GM23338 (cell line): ENCODE results near the gene SLC38A8. TPM values are rescaled to one million over a fixed set of nuclear protein-coding genes. Genes with fewer than 3 reads are reported as not detected.

Experiments
- ATAC-seq: fragments of 200-7000 bp; cut with Tn5 transposase; 3 replicates; pipeline ENCODE4 v1.9.1; 2020
- DNase-seq: peaks from one replicate; pipeline ENCODE4 v3.0.0-alpha.2; 2015; ENCODE audit warnings: low spot score
- H2AFZ ChIP-seq: fragments of 200-600 bp; sonication (generic); 2 replicates; pipeline ENCODE4 v1.8.0; 2016; ENCODE audit warnings: antibody characterized with exemption, mild to moderate bottlenecking, moderate library complexity
- H3F3A ChIP-seq: fragments of 200-600 bp; sonication (generic); replicated peaks from 2 replicates; pipeline ENCODE4 v1.8.0; 2017; ENCODE audit warnings: antibody characterized with exemption, mixed run types, low read depth
- H3K27ac ChIP-seq: fragments of 200-600 bp; sonication (generic); 2 replicates; pipeline ENCODE4 v1.6.1; 2016; ENCODE audit warnings: low read depth
- H3K27me3 ChIP-seq: fragments of 200-600 bp; sonication (generic); 2 replicates; pipeline ENCODE4 v1.8.0; 2016; ENCODE audit warnings: mild to moderate bottlenecking, mixed run types, moderate library complexity; ENCODE audit not compliant: insufficient read depth
- H3K36me3 ChIP-seq: fragments of 200-600 bp; sonication (generic); 2 replicates; pipeline ENCODE4 v1.8.0; 2016; ENCODE audit warnings: mild to moderate bottlenecking; ENCODE audit not compliant: insufficient read depth
- H3K4me1 ChIP-seq: fragments of 200-600 bp; sonication (generic); 2 replicates; pipeline ENCODE4 v1.8.0; 2016; ENCODE audit warnings: mild to moderate bottlenecking, moderate library complexity; ENCODE audit not compliant: insufficient read depth
- H3K4me2 ChIP-seq: fragments of 200-600 bp; sonication (generic); 2 replicates; pipeline ENCODE4 v1.7.1; 2017; ENCODE audit warnings: mixed run types
- H3K4me3 ChIP-seq: fragments of 200-600 bp; sonication (generic); 2 replicates; pipeline ENCODE4 v1.6.1; 2016; ENCODE audit warnings: mixed run types
- H3K79me2 ChIP-seq: fragments of 200-600 bp; sonication (generic); replicated peaks from 2 replicates; pipeline ENCODE4 v1.8.0; 2017; ENCODE audit warnings: mild to moderate bottlenecking; ENCODE audit not compliant: insufficient read depth
- H3K9me2 ChIP-seq: fragments of 200-600 bp; sonication (generic); 2 replicates; pipeline ENCODE4 v1.8.0; 2017; ENCODE audit not compliant: insufficient read depth
- H4K20me1 ChIP-seq: fragments of 200-600 bp; sonication (generic); replicated peaks from 2 replicates; pipeline ENCODE4 v1.8.0; 2017; ENCODE audit warnings: mild to moderate bottlenecking; ENCODE audit not compliant: insufficient read depth
- H3K27ac Mint-ChIP-seq: 2 replicates; pipeline ENCODE4 v1.8.0; 2020; ENCODE audit warnings: inconsistent platforms, mild to moderate bottlenecking, moderate library complexity, mixed read lengths
- H3K27me3 Mint-ChIP-seq: 3 replicates; pipeline ENCODE4 v1.8.0; 2022; ENCODE audit warnings: low read depth, mild to moderate bottlenecking, moderate library complexity, mixed read lengths, inconsistent platforms; ENCODE audit not compliant: insufficient read depth, poor library complexity
- H3K36me3 Mint-ChIP-seq: 3 replicates; pipeline ENCODE4 v1.8.0; 2021; ENCODE audit warnings: low read depth, mild to moderate bottlenecking, inconsistent platforms, moderate library complexity, mixed read lengths
- H3K4me1 Mint-ChIP-seq: 3 replicates; pipeline ENCODE4 v1.8.0; 2020; ENCODE audit warnings: mild to moderate bottlenecking, inconsistent platforms, mixed read lengths
- H3K4me3 Mint-ChIP-seq: 3 replicates; pipeline ENCODE4 v1.8.0; 2021; ENCODE audit warnings: moderate library complexity, mild to moderate bottlenecking, inconsistent platforms, mixed read lengths
- H3K9me3 Mint-ChIP-seq: 3 replicates; pipeline ENCODE4 v1.8.0; 2020; ENCODE audit warnings: moderate library complexity, mild to moderate bottlenecking, inconsistent platforms, mixed read lengths
- CREB1 ChIP-seq: fragments of 250-450 bp; sonication (Bioruptor Pico); IDR thresholded peaks from 2 replicates; pipeline ENCODE4 v1.5.0; 2020; ENCODE audit warnings: low read depth, mild to moderate bottlenecking, moderate library complexity
- EZH2 ChIP-seq: fragments of 200-600 bp; sonication (generic); IDR thresholded peaks from one replicate; pipeline ENCODE4 v1.8.0; 2017; ENCODE audit warnings: antibody characterized with exemption, mild to moderate bottlenecking, low read depth; ENCODE audit not compliant: unreplicated experiment
- EZH2phosphoT487 ChIP-seq: fragments of 200-600 bp; sonication (generic); IDR thresholded peaks from one replicate; pipeline ENCODE4 v1.8.1; 2018; ENCODE audit warnings: antibody characterized with exemption; ENCODE audit not compliant: unreplicated experiment
- JUNB ChIP-seq: IDR thresholded peaks from one replicate; pipeline ENCODE4 v1.6.1; 2016; ENCODE audit warnings: antibody characterized with exemption; ENCODE audit not compliant: unreplicated experiment
- NANOG ChIP-seq: IDR thresholded peaks from 2 replicates; pipeline ENCODE4 v1.6.1; 2016; ENCODE audit warnings: antibody characterized with exemption, borderline replicate concordance
- POLR2AphosphoS5 ChIP-seq: IDR thresholded peaks from 2 replicates; pipeline ENCODE4 v1.6.1; 2016; ENCODE audit warnings: antibody characterized with exemption, low read depth
- STAT1 ChIP-seq: IDR thresholded peaks from one replicate; pipeline ENCODE4 v1.6.1; 2016; ENCODE audit warnings: antibody characterized with exemption; ENCODE audit not compliant: unreplicated experiment
- ZNF114 ChIP-seq: fragments of 250-450 bp; sonication (Bioruptor Pico); IDR thresholded peaks from 2 replicates; pipeline ENCODE4 v1.5.0; 2020; ENCODE audit warnings: mild to moderate bottlenecking, moderate library complexity
- ZNF331 ChIP-seq: fragments of 250-450 bp; sonication (Bioruptor Pico); IDR thresholded peaks from 2 replicates; pipeline ENCODE4 v1.5.0; 2020; ENCODE audit warnings: low read depth, mild to moderate bottlenecking, moderate library complexity
- polyA plus RNA-seq: library from polyadenylated mRNA; unstranded; fragments of >200 nt; fragmentation: Nextera tagmentation; extraction: Ambion mirVana; gene quantifications from 2 replicates; pipeline ENCODE4 v1.2.1, GENCODE V29; 2016
- total RNA-seq: library from RNA; depleted of rRNA; stranded (reverse); fragments of >200 nt; shearing (Covaris generic); gene quantifications from 2 replicates; pipeline ENCODE4 v1.2.3, GENCODE V29; 2014
- TF ChIP-seq, protein P1 (sequence below): IDR thresholded peaks from 2 replicates; pipeline ENCODE4 v1.6.1; 2016; ENCODE audit warnings: antibody characterized with exemption
- TF ChIP-seq, protein P2 (sequence below): IDR thresholded peaks from one replicate; pipeline ENCODE4 v1.6.1; 2018; ENCODE audit warnings: antibody characterized with exemption; ENCODE audit not compliant: unreplicated experiment
- TF ChIP-seq, protein P3 (sequence below): fragments of 250-450 bp; sonication (Bioruptor Pico); IDR thresholded peaks from 2 replicates; pipeline ENCODE4 v1.5.0; 2020; ENCODE audit warnings: mild to moderate bottlenecking, moderate library complexity

SLC38A8 gene
- total and polyA plus RNA-seq, 2 experiments from 2014 or later, result not detected

DNA sequence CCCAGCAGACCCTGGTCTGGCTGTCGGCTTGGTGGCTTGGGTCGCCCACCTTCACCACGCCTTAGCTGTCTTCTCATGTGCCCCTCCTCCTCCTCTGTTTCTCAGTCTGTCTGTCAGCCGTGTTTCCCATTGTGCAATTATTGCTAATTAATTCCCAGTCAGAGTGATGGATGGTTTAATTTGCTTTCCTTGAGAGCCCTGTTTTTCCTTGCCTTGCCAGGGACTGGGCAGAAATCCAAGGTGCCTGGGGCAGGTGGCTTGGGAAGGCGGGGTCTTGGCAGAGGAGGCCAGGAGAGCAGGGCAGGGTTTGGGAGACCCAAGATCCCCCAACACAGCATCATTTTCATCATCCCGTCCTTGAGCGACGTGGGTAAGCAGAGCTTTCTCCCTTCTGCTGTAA lies 53.3 kb downstream of the SLC38A8 start (continued):
- TF ChIP-seq JUNB, result no peak
- TF ChIP-seq, protein P1, sequence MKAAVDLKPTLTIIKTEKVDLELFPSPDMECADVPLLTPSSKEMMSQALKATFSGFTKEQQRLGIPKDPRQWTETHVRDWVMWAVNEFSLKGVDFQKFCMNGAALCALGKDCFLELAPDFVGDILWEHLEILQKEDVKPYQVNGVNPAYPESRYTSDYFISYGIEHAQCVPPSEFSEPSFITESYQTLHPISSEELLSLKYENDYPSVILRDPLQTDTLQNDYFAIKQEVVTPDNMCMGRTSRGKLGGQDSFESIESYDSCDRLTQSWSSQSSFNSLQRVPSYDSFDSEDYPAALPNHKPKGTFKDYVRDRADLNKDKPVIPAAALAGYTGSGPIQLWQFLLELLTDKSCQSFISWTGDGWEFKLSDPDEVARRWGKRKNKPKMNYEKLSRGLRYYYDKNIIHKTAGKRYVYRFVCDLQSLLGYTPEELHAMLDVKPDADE, result no peak

DNA sequence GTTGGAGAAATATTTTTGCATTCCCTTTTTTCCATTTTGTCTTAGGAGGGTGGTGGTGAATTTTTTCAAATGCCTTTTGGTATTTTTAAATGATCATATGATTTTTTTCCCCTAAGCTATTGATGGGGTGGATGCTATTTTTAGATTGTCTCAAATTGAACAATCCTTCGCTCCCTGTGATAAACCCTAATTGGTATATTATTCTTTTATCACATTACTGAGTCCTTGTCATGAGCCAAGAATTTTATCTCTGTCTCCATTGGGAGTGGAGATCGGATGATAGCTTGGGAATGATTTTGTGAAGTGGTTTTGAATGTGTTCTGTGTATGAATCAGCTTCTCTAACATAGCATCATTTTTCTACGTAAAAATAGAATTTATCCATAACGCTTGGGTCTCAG lies 59.1 kb downstream of the SLC38A8 start:
- Histone ChIP-seq H3K27me3 (no peaks in the 10 kb centered on the region), H3K4me2 (no peak overlapping the region), H3K9me2 (no peaks in the 10 kb centered on the region), H2AFZ (no peak overlapping the region), H3K4me3 (no peak overlapping the region), H3K36me3 (no peaks in the 10 kb centered on the region), H3F3A (no peaks in the 10 kb centered on the region), H4K20me1 (no peaks in the 10 kb centered on the region), H3K79me2 (no peaks in the 10 kb centered on the region), H3K27ac (no peak overlapping the region), H3K4me1 (no peaks in the 10 kb centered on the region)
- Mint-ChIP-seq H3K27ac (no peak overlapping the region), H3K9me3 (peaks cover 13% of the 10 kb centered on the region), H3K36me3 (peaks cover 19% of the 10 kb centered on the region), H3K4me3 (no peak overlapping the region), H3K27me3 (peaks cover 4% of the 10 kb centered on the region), H3K4me1 (no peaks in the 10 kb centered on the region)
- ATAC-seq, result no peak
- DNase-seq, result no peak
- TF ChIP-seq, protein P2, sequence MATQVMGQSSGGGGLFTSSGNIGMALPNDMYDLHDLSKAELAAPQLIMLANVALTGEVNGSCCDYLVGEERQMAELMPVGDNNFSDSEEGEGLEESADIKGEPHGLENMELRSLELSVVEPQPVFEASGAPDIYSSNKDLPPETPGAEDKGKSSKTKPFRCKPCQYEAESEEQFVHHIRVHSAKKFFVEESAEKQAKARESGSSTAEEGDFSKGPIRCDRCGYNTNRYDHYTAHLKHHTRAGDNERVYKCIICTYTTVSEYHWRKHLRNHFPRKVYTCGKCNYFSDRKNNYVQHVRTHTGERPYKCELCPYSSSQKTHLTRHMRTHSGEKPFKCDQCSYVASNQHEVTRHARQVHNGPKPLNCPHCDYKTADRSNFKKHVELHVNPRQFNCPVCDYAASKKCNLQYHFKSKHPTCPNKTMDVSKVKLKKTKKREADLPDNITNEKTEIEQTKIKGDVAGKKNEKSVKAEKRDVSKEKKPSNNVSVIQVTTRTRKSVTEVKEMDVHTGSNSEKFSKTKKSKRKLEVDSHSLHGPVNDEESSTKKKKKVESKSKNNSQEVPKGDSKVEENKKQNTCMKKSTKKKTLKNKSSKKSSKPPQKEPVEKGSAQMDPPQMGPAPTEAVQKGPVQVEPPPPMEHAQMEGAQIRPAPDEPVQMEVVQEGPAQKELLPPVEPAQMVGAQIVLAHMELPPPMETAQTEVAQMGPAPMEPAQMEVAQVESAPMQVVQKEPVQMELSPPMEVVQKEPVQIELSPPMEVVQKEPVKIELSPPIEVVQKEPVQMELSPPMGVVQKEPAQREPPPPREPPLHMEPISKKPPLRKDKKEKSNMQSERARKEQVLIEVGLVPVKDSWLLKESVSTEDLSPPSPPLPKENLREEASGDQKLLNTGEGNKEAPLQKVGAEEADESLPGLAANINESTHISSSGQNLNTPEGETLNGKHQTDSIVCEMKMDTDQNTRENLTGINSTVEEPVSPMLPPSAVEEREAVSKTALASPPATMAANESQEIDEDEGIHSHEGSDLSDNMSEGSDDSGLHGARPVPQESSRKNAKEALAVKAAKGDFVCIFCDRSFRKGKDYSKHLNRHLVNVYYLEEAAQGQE, result no peak
- TF ChIP-seq, protein P1, result no peak
- TF ChIP-seq POLR2AphosphoS5 (no peak), EZH2phosphoT487 (no peak), STAT1 (no peak), ZNF331 (CRISPR knock-in tag) (no peak), EZH2 (no peak), CREB1 (no peak), JUNB (no peak), NANOG (no peak), ZNF114 (no peak)
- TF ChIP-seq, protein P3, sequence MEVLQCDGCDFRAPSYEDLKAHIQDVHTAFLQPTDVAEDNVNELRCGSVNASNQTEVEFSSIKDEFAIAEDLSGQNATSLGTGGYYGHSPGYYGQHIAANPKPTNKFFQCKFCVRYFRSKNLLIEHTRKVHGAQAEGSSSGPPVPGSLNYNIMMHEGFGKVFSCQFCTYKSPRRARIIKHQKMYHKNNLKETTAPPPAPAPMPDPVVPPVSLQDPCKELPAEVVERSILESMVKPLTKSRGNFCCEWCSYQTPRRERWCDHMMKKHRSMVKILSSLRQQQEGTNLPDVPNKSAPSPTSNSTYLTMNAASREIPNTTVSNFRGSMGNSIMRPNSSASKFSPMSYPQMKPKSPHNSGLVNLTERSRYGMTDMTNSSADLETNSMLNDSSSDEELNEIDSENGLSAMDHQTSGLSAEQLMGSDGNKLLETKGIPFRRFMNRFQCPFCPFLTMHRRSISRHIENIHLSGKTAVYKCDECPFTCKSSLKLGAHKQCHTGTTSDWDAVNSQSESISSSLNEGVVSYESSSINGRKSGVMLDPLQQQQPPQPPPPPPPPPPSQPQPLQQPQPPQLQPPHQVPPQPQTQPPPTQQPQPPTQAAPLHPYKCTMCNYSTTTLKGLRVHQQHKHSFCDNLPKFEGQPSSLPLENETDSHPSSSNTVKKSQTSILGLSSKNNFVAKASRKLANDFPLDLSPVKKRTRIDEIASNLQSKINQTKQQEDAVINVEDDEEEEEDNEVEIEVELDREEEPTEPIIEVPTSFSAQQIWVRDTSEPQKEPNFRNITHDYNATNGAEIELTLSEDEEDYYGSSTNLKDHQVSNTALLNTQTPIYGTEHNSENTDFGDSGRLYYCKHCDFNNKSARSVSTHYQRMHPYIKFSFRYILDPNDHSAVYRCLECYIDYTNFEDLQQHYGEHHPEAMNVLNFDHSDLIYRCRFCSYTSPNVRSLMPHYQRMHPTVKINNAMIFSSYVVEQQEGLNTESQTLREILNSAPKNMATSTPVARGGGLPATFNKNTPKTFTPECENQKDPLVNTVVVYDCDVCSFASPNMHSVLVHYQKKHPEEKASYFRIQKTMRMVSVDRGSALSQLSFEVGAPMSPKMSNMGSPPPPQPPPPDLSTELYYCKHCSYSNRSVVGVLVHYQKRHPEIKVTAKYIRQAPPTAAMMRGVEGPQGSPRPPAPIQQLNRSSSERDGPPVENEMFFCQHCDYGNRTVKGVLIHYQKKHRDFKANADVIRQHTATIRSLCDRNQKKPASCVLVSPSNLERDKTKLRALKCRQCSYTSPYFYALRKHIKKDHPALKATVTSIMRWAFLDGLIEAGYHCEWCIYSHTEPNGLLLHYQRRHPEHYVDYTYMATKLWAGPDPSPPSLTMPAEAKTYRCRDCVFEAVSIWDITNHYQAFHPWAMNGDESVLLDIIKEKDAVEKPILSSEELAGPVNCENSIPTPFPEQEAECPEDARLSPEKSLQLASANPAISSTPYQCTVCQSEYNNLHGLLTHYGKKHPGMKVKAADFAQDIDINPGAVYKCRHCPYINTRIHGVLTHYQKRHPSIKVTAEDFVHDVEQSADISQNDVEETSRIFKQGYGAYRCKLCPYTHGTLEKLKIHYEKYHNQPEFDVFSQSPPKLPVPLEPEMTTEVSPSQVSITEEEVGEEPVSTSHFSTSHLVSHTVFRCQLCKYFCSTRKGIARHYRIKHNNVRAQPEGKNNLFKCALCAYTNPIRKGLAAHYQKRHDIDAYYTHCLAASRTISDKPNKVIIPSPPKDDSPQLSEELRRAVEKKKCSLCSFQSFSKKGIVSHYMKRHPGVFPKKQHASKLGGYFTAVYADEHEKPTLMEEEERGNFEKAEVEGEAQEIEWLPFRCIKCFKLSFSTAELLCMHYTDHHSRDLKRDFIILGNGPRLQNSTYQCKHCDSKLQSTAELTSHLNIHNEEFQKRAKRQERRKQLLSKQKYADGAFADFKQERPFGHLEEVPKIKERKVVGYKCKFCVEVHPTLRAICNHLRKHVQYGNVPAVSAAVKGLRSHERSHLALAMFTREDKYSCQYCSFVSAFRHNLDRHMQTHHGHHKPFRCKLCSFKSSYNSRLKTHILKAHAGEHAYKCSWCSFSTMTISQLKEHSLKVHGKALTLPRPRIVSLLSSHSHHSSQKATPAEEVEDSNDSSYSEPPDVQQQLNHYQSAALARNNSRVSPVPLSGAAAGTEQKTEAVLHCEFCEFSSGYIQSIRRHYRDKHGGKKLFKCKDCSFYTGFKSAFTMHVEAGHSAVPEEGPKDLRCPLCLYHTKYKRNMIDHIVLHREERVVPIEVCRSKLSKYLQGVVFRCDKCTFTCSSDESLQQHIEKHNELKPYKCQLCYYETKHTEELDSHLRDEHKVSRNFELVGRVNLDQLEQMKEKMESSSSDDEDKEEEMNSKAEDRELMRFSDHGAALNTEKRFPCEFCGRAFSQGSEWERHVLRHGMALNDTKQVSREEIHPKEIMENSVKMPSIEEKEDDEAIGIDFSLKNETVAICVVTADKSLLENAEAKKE (CRISPR knock-in tag), result no peak
